ENCODE results near the gene RALGDS.
"Not testable (repeated sequence)": the region's sequence is repeated elsewhere in the genome, so short reads cannot be mapped to it uniquely, and the experiment has no call there.

Gene RALGDS

GRCh38 chr9:133083688-133084087 lies 37.4 kb downstream of the RALGDS start:
- DNase-seq = not testable (repeated sequence)

GRCh38 chr9:133081957-133082644 lies 38.9 kb downstream of the RALGDS start:
- not testable (repeated sequence) for DNase-seq

- not testable (repeated sequence) for DNase-seq
Measured at GRCh38 chr9:133080786-133081779, 40.0 kb downstream of the RALGDS start.

GRCh38 chr9:133080161-133080560 lies 40.9 kb downstream of the RALGDS start:
- no peak for DNase-seq

- no peak for DNase-seq
Measured at GRCh38 chr9:133078486-133078885, 42.6 kb downstream of the RALGDS start.

GRCh38 chr9:133076691-133077090 lies 44.3 kb downstream of the RALGDS start:
- no peak for DNase-seq

GRCh38 chr9:133075925-133076630 lies 45.0 kb downstream of the RALGDS start:
- DNase-seq = no peak

GRCh38 chr9:133074111-133074651 lies 46.9 kb downstream of the RALGDS start:
- no peak for DNase-seq

GRCh38 chr9:133073086-133074014 lies 47.7 kb downstream of the RALGDS start:
- no peak for DNase-seq

GRCh38 chr9:133072210-133072609 lies 48.8 kb downstream of the RALGDS start:
- not testable (repeated sequence) for DNase-seq

- no peak for DNase-seq
Measured at GRCh38 chr9:133071484-133072150, 49.4 kb downstream of the RALGDS start.

- not testable (repeated sequence) for DNase-seq
Measured at GRCh38 chr9:133070985-133071384, 50.1 kb downstream of the RALGDS start.

- not testable (repeated sequence) for DNase-seq
Measured at GRCh38 chr9:133070500-133070961, 50.5 kb downstream of the RALGDS start.

- not testable (repeated sequence) for DNase-seq
Measured at GRCh38 chr9:133068431-133068830, 52.6 kb downstream of the RALGDS start.

- DNase-seq = no peak
Measured at GRCh38 chr9:133067813-133068212, 53.2 kb downstream of the RALGDS start.

- no peak for DNase-seq
Measured at GRCh38 chr9:133067006-133067405, 54.0 kb downstream of the RALGDS start.

- DNase-seq = no peak
Measured at GRCh38 chr9:133066181-133066983, 54.7 kb downstream of the RALGDS start.

- no peak for DNase-seq
Measured at GRCh38 chr9:133065070-133065388, 56.0 kb downstream of the RALGDS start.

GRCh38 chr9:133064241-133065069 lies 56.6 kb downstream of the RALGDS start:
- DNase-seq = no peak

Data from NCI-H69 (cell line).